SK-N-SH treated with all-trans-retinoic acid at 6 μM for 48 hours (cell line): ENCODE measurements around the gene PYY.
"Not testable (repeated sequence)": the region's sequence is repeated elsewhere in the genome, so short reads cannot be mapped to it uniquely, and the experiment has no call there.

Source experiments
- ATAC-seq: fragments of 200-7000 bp; cut with Tn5 transposase; 3 replicates; pipeline ENCODE4 v1.9.1; 2020; ENCODE audit warnings: mild to moderate bottlenecking, moderate library complexity
- ARNTL ChIP-seq: fragments of 450-650 bp; formaldehyde crosslinking; IDR thresholded peaks from 2 replicates; pipeline ENCODE4 v1.5.0; 2020; ENCODE audit warnings: low read depth, mild to moderate bottlenecking, moderate library complexity, borderline replicate concordance
- BACH2 ChIP-seq: fragments of 250-450 bp; sonication (Bioruptor Pico); IDR thresholded peaks from 2 replicates; pipeline ENCODE4 v1.9.0; 2021; ENCODE audit warnings: mild to moderate bottlenecking, borderline replicate concordance
- CSDC2 ChIP-seq: fragments of 250-450 bp; sonication (Bioruptor Pico); IDR thresholded peaks from 2 replicates; pipeline ENCODE4 v1.5.0; 2020; ENCODE audit warnings: mild to moderate bottlenecking, moderate library complexity
- ESRRG ChIP-seq: fragments of 250-450 bp; sonication (Bioruptor Pico); IDR thresholded peaks from 2 replicates; pipeline ENCODE4 v1.6.1; 2021; ENCODE audit warnings: mild to moderate bottlenecking
- GLIS3 ChIP-seq: fragments of 250-450 bp; sonication (Bioruptor Pico); IDR thresholded peaks from 2 replicates; pipeline ENCODE4 v1.5.0; 2020; ENCODE audit warnings: mild to moderate bottlenecking, moderate library complexity
- OSR1 ChIP-seq: fragments of 250-450 bp; sonication (Bioruptor Pico); IDR thresholded peaks from 2 replicates; pipeline ENCODE4 v1.8.0; 2022; ENCODE audit warnings: moderate library complexity, mild to moderate bottlenecking, inconsistent platforms
- PPARA ChIP-seq: fragments of 250-450 bp; sonication (Bioruptor Pico); IDR thresholded peaks from 2 replicates; pipeline ENCODE4 v1.5.0; 2020; ENCODE audit warnings: mild to moderate bottlenecking, borderline replicate concordance
- RARB ChIP-seq: fragments of 250-450 bp; sonication (Bioruptor Pico); IDR thresholded peaks from 2 replicates; pipeline ENCODE4 v1.8.0; 2021; ENCODE audit warnings: mild to moderate bottlenecking, moderate library complexity
- SNAI2 ChIP-seq: fragments of 250-450 bp; sonication (Bioruptor Pico); IDR thresholded peaks from 2 replicates; pipeline ENCODE4 v1.5.0; 2020; ENCODE audit warnings: mild to moderate bottlenecking, moderate library complexity
- TCF4 ChIP-seq: fragments of 250-450 bp; sonication (Bioruptor Pico); IDR thresholded peaks from 2 replicates; pipeline ENCODE4 v1.8.0; 2021; ENCODE audit warnings: mild to moderate bottlenecking, moderate library complexity, borderline replicate concordance
- TOX ChIP-seq: fragments of 250-450 bp; sonication (Bioruptor Pico); IDR thresholded peaks from 2 replicates; pipeline ENCODE4 v1.8.0; 2021; ENCODE audit warnings: mild to moderate bottlenecking, moderate library complexity, borderline replicate concordance
- ZC3H10 ChIP-seq: fragments of 250-450 bp; sonication (Bioruptor Pico); IDR thresholded peaks from 2 replicates; pipeline ENCODE4 v1.5.1; 2021; ENCODE audit warnings: mild to moderate bottlenecking, moderate library complexity
- ZFP3 ChIP-seq: fragments of 250-450 bp; sonication (Bioruptor Pico); IDR thresholded peaks from 2 replicates; pipeline ENCODE4 v1.5.0; 2020; ENCODE audit warnings: mild to moderate bottlenecking, moderate library complexity
- ZFP30 ChIP-seq: fragments of 450-650 bp; formaldehyde crosslinking; IDR thresholded peaks from 2 replicates; pipeline ENCODE4 v1.5.0; 2022; ENCODE audit warnings: mild to moderate bottlenecking, moderate library complexity
- ZNF565 ChIP-seq: fragments of 450-650 bp; formaldehyde crosslinking; conservative IDR thresholded peaks from 2 replicates; pipeline ENCODE4 v1.5.0; 2020; ENCODE audit warnings: low read depth, mild to moderate bottlenecking, moderate library complexity
- ZNF70 ChIP-seq: fragments of 450-650 bp; formaldehyde crosslinking; IDR thresholded peaks from 2 replicates; pipeline ENCODE4 v1.5.0; 2020; ENCODE audit warnings: mild to moderate bottlenecking, moderate library complexity
- ZNF8 ChIP-seq: fragments of 450-650 bp; formaldehyde crosslinking; IDR thresholded peaks from 2 replicates; pipeline ENCODE4 v1.5.0; 2020; ENCODE audit warnings: mild to moderate bottlenecking, moderate library complexity
- TF ChIP-seq, protein P1 (sequence below): fragments of 250-450 bp; sonication (Bioruptor Pico); IDR thresholded peaks from 2 replicates; pipeline ENCODE4 v1.5.1; 2020; ENCODE audit warnings: low read depth, mild to moderate bottlenecking, moderate library complexity
- TF ChIP-seq, protein P2 (sequence below): fragments of 250-450 bp; sonication (Bioruptor Pico); IDR thresholded peaks from 2 replicates; pipeline ENCODE4 v1.5.0; 2020; ENCODE audit warnings: mild to moderate bottlenecking, moderate library complexity
- TF ChIP-seq, protein P3 (sequence below): fragments of 250-450 bp; sonication (Bioruptor Pico); IDR thresholded peaks from 2 replicates; pipeline ENCODE4 v1.8.0; 2021; ENCODE audit warnings: low read depth, mild to moderate bottlenecking, moderate library complexity, borderline replicate concordance
- TF ChIP-seq, protein P4 (sequence below): fragments of 250-450 bp; sonication (Bioruptor Pico); IDR thresholded peaks from 2 replicates; pipeline ENCODE4 v1.8.0; 2020; ENCODE audit warnings: mild to moderate bottlenecking, moderate library complexity, borderline replicate concordance

PYY gene

DNA sequence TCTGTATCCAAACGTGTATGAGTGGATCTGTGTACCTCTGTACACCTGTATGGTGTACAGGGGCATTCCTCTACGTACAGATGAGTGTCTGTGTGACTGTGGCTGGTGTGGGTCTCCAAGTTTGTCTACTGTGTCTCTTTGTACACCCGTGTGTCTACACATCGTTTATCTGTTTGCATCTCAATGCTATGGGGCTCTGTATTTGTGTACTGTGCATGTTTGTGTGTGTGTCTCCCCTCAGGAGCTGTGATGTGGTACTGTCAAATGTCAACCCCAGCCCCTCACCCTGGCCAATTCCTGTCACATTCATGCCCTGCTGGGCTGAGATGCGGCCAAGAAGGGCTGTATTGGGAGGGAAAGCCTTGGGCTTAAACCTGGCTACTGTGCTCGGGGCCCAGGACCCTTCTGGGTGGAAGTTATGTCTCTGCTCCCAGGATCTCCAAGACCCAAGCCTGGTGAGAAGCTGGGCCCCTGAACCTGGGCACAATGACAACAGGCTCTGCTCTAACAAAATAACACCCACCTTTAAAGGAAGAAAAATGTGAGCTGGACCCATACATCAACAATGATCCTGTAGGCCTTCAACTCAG, 47.2 kb upstream of the PYY start:
- no peak for ATAC-seq
- no peak for TF ChIP-seq RARB
- TF ChIP-seq ZFP3 (CRISPR knock-in tag), result no peak
- TF ChIP-seq, all 23 proteins: peak for 0

DNA sequence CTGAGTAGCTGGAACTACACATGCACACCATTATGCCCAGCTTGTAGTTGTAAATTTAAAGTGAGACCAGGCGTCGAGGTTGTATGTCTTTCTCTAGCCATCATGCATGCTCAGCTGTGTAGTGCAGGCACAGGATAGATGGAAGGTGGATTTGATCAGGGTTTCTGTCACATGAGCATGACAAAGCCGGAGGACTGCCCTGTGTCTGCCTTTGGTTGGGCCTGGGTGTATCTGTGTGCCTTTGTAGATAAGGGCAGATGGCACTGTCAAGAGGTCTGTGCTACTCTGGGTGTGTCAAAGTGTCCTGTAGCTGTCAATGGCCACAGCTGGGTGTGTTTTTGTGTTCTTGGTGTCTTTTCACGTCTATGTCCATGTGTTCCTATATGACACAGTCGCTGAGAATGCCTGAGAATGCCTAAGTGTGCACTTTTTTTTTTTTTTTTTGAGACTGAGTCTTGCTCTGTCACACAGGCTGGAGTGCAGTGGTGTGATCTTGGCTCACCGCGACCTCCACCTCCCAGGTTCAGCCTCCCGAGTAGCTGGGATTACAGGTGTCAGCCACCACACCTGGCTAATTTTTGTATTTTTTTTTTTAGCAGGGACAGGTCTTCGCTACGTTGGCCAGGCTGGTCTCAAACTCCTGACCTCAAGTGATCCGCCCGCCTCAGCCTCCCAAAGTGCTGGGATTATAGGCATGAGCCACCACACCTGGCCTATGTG, 46.6 kb upstream of the PYY start:
- no peak for ATAC-seq
- TF ChIP-seq, protein P1, sequence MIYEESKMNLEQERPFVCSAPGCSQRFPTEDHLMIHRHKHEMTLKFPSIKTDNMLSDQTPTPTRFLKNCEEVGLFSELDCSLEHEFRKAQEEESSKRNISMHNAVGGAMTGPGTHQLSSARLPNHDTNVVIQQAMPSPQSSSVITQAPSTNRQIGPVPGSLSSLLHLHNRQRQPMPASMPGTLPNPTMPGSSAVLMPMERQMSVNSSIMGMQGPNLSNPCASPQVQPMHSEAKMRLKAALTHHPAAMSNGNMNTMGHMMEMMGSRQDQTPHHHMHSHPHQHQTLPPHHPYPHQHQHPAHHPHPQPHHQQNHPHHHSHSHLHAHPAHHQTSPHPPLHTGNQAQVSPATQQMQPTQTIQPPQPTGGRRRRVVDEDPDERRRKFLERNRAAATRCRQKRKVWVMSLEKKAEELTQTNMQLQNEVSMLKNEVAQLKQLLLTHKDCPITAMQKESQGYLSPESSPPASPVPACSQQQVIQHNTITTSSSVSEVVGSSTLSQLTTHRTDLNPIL (CRISPR knock-in tag), result no peak

DNA sequence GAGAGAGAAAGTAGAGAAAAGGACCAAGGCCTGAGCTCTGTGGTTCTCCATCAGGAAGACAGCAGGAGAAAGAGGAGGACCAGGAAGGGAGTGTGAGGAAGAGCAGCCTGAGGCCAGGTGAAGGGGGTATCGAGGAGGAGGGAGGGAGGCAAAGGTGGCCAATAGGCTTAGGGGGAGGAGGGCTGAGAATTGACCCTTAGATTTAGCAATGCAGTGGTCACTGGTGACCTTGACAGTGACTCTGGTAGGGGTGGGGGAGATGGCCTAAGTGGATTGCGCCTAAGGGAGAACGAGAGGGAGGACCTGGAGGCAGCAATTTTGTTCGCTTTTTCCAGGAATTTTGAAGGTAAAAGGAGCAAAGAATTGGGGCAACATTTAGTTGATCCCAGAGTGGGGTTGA, 45.3 kb upstream of the PYY start:
- no peak for TF ChIP-seq ZFP30
- no peak for TF ChIP-seq ZNF565 (CRISPR knock-in tag)
- TF ChIP-seq ESRRG (CRISPR knock-in tag), result no peak
- no peak for TF ChIP-seq ZNF8 (CRISPR knock-in tag)
- TF ChIP-seq, protein P2, sequence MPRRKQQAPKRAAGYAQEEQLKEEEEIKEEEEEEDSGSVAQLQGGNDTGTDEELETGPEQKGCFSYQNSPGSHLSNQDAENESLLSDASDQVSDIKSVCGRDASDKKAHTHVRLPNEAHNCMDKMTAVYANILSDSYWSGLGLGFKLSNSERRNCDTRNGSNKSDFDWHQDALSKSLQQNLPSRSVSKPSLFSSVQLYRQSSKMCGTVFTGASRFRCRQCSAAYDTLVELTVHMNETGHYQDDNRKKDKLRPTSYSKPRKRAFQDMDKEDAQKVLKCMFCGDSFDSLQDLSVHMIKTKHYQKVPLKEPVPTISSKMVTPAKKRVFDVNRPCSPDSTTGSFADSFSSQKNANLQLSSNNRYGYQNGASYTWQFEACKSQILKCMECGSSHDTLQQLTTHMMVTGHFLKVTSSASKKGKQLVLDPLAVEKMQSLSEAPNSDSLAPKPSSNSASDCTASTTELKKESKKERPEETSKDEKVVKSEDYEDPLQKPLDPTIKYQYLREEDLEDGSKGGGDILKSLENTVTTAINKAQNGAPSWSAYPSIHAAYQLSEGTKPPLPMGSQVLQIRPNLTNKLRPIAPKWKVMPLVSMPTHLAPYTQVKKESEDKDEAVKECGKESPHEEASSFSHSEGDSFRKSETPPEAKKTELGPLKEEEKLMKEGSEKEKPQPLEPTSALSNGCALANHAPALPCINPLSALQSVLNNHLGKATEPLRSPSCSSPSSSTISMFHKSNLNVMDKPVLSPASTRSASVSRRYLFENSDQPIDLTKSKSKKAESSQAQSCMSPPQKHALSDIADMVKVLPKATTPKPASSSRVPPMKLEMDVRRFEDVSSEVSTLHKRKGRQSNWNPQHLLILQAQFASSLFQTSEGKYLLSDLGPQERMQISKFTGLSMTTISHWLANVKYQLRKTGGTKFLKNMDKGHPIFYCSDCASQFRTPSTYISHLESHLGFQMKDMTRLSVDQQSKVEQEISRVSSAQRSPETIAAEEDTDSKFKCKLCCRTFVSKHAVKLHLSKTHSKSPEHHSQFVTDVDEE (CRISPR knock-in tag), result no peak
- TF ChIP-seq BACH2 (CRISPR knock-in tag), result no peak
- TF ChIP-seq, protein P3, sequence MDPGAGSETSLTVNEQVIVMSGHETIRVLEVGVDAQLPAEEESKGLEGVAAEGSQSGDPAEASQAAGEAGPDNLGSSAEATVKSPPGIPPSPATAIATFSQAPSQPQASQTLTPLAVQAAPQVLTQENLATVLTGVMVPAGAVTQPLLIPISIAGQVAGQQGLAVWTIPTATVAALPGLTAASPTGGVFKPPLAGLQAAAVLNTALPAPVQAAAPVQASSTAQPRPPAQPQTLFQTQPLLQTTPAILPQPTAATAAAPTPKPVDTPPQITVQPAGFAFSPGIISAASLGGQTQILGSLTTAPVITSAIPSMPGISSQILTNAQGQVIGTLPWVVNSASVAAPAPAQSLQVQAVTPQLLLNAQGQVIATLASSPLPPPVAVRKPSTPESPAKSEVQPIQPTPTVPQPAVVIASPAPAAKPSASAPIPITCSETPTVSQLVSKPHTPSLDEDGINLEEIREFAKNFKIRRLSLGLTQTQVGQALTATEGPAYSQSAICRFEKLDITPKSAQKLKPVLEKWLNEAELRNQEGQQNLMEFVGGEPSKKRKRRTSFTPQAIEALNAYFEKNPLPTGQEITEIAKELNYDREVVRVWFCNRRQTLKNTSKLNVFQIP (CRISPR knock-in tag), result no peak
- TF ChIP-seq, protein P4, sequence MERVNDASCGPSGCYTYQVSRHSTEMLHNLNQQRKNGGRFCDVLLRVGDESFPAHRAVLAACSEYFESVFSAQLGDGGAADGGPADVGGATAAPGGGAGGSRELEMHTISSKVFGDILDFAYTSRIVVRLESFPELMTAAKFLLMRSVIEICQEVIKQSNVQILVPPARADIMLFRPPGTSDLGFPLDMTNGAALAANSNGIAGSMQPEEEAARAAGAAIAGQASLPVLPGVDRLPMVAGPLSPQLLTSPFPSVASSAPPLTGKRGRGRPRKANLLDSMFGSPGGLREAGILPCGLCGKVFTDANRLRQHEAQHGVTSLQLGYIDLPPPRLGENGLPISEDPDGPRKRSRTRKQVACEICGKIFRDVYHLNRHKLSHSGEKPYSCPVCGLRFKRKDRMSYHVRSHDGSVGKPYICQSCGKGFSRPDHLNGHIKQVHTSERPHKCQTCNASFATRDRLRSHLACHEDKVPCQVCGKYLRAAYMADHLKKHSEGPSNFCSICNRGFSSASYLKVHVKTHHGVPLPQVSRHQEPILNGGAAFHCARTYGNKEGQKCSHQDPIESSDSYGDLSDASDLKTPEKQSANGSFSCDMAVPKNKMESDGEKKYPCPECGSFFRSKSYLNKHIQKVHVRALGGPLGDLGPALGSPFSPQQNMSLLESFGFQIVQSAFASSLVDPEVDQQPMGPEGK (CRISPR knock-in tag), result no peak
- TF ChIP-seq RARB, result no peak
- TF ChIP-seq ZC3H10 (CRISPR knock-in tag), result no peak
- no peak for TF ChIP-seq PPARA
- no peak for TF ChIP-seq SNAI2
- TF ChIP-seq ARNTL (CRISPR knock-in tag), result no peak
- no peak for TF ChIP-seq ZFP3 (CRISPR knock-in tag)
- no peak for TF ChIP-seq GLIS3 (CRISPR knock-in tag)
- TF ChIP-seq, protein P1 (CRISPR knock-in tag), result no peak
- no peak for TF ChIP-seq TCF4
- no peak for TF ChIP-seq ZNF70
- ATAC-seq, result no peak

DNA sequence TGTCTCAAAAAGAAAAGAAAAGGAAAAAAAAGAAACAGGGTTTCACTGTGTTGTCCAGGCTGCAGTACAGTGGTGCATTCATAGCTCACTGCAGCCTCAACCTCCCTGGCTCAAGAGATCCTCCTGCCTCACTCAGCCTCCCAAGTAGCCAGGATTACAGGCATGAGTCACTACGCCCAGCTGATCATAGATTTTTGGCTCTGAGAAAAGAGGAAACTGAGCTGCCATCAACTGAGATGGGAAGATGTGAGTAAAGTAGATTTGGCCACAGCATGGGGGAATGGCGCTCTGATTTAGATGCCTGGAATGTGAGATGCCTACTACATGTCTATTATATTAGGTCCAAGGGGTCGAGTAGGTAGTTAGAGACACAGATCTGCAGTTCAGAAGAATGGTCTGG, 44.8 kb upstream of the PYY start:
- TF ChIP-seq ZNF8 (CRISPR knock-in tag) (no peak), CSDC2 (no peak), PPARA (no peak), ZNF70 (no peak), OSR1 (CRISPR knock-in tag) (no peak), TOX (CRISPR knock-in tag) (no peak), ZNF565 (CRISPR knock-in tag) (no peak), ARNTL (CRISPR knock-in tag) (no peak), BACH2 (CRISPR knock-in tag) (no peak), ZC3H10 (CRISPR knock-in tag) (no peak), GLIS3 (CRISPR knock-in tag) (no peak)
- TF ChIP-seq, protein P1 (CRISPR knock-in tag), result no peak
- TF ChIP-seq, all 23 proteins: peak for 0
- peak; percentile 26; the same call in 2 of the 3 replicates for ATAC-seq

DNA sequence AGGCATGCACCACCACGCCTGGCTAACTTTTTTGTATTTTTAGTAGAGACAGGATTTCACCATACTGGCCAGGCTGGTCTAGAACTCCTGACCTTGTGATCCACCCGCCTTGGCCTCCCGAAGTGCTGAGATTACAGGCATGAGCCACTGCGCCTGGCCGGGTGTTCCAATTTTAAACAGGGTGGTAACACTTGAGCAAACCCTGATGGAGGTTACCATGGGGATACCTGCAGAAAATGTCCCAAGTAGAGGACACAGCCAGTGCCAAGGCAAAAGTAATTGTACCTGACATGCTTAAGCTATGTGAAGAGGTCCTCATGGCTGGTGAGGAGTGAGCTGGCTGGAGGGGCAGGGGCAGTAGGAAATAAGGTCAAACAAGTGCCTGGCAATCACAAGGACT, 43.4 kb upstream of the PYY start:
- ATAC-seq, result not testable (repeated sequence)
